ENCODE measurements around the gene NPFFR2.
"Not testable (repeated sequence)": the region's sequence is repeated elsewhere in the genome, so short reads cannot be mapped to it uniquely, and the experiment has no call there.

Gene NPFFR2

GRCh38 chr4:72031868-72032608, at the start of gene NPFFR2:
NPFFR2 (plus strand) TSS chr4:72032000; CDS start chr4:72128592, 96,592 bp downstream.
- peak in 1 of 14 donors; percentile 1 for DNase-seq

GRCh38 chr4:71992571-71993312, 39.1 kb upstream of the NPFFR2 start:
- no peak for DNase-seq

- no peak for DNase-seq
Measured at GRCh38 chr4:71994559-71994958, 37.2 kb upstream of the NPFFR2 start.

DNA sequence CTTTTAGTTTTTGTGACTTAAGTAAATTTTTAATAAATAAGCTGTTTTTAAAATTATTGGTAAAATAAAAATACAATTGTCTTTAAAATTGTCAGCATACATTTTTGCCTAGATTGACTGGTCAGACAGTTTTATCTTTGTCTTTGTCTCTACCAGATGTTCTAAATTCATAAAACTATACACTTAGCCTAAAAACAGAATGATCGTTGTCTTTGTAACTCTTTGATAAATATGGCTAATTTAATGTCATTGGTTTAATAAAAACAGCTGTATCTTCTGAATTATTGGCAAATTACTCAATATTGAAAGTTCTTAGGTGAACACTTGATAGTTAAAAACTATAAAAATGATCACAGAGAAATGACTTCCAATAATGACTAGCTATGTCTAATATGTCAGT, 36.5 kb upstream of the NPFFR2 start:
- DNase-seq, result no peak

- no peak for DNase-seq
Measured at GRCh38 chr4:72006586-72006985, 25.2 kb upstream of the NPFFR2 start.

DNA sequence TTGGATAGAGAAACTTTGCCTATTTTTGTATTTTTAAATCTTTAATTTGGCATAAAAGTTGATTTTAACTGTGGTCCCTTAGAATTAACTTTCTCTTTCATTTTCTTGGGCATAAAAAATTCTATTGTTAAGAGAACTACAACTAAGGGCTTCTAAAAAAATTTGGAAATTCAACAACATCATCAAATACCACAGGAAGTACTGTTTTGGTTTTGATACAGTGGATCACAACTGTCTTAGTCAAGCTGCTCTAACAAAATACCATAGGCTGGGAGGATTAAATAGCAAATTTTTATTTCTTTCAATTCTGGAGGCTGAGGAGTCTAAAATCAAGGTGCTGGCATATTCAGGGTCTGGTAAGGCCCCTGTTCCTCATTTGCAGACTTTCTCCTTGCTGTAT, 19.9 kb upstream of the NPFFR2 start:
- DNase-seq, result no peak

DNA sequence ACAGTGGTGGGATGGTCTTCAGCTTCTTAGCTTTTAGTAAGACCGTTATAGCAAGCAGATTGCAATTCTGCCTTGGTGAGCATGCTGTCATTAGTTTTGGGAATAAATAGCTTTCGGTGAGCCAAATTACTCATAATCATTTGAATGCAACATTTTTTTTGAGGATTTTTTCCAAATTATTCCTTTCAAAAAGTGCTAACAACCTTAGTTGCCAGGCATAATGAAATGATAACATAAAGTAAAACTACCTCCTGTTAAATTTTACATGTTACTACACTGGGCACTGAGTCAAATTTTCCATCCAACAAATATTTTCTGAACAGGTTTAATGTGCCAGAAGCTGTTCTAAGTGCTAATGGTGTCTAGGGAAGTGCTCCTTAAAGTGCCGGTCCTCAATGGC, 15.8 kb upstream of the NPFFR2 start:
- DNase-seq, result no peak

GRCh38 chr4:72019688-72020087, 12.1 kb upstream of the NPFFR2 start:
- no peak for DNase-seq

DNA sequence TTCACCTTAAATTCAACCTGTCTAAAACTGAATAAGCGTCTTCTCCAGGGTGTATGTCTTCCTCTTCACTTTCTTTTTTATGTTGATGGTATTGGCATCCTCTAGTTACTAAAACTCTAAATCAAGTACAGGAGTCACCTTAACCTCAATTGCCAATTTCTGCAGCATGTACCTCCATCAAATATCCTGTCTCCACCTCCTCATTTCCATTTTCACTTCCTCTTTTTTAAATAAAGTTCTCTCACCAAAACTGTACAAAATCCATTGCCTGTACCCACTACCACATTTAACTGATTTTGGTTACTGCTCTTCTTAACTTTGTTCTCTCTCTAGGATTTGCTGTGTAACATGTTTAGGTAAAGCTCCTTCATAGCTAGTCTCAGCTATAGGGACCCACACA, 9.2 kb upstream of the NPFFR2 start:
- no peak for DNase-seq

DNA sequence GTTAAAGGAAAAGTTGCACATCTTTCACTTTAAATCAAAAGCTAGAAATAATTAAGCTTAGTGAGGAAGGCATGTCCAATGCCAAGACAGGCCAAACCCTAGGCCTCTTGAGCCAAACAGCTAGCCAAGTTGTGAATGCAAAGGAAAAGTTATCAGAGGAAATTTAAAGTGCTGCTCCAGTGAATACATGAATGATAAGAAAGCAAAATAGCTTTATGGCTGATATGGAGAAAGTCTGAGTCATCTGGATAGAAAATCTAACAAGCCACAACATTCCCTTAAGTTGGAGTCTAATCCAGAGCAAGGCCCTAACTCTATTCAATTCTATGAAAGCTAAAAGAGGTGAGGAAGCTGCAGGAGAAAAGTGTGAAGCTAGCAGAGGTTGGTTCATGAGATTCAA, 23.8 kb downstream of the NPFFR2 start:
- no peak for DNase-seq

DNA sequence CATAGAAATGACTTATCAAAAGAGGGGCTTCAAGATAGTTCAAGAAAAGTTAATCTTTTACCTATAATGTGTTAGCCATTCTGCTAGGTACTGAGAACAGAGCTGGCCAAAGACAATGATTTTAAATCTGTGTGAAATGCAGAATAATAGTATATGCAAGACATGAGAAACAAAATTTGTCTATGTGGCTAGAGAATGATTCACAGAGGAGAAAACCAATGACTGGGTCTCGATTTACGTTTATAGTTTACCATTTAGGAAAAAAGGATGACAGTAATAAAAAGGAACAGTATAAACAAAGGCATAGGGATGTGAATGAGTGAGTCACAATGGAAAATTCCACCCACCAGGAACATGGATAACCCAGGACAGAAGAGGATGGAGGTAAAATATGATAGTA, 31.9 kb downstream of the NPFFR2 start:
- DNase-seq, result no peak

GRCh38 chr4:72067051-72067450, 35.3 kb downstream of the NPFFR2 start:
- DNase-seq, result no peak

- no peak for DNase-seq
Measured at GRCh38 chr4:72073816-72074215, 42.0 kb downstream of the NPFFR2 start.

DNA sequence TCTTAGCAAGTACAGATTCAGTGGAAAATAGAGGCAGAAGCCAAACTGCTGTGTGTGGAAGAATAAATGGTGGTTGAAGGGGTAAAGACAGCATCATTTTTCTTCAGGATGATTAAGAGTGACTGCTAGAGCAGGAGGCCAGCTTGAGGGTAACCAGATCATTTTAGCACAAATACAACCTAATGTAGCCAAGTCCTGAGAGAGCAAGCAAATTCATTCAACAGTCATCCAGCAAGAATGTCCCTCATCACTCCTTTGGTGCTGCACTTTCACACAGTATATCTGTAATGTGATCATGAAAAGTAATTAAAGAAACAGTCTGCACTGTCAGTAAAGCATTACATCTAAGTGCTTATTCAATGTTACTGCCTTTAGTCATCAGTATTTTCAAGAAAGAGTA, 44.8 kb downstream of the NPFFR2 start:
- no peak for DNase-seq

- no peak for DNase-seq
Measured at GRCh38 chr4:72077346-72077745, 45.5 kb downstream of the NPFFR2 start.

DNA sequence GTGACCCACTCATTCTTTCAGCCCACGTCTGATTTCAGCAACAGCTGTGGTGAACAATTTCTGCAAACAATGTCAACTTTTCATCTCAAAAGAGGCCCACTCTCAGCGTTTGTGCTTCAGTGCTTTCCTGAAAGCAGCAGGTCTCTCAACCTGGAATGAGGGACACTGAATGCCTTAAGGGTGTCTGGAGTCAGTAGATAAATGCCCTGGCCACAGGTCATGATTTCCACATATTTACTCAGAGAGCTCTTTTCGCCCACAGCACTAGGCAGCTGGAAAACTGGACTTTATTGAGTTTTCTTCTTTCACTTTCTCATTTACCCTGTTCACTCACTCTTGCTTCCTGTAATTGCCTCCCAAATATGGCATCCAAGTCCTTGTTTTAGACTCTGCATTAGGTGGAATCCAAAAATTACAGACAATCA, 52.8 kb downstream of the NPFFR2 start:
- no peak for DNase-seq

GRCh38 chr4:72090606-72091005, 58.8 kb downstream of the NPFFR2 start:
- not testable (repeated sequence) for DNase-seq

DNA sequence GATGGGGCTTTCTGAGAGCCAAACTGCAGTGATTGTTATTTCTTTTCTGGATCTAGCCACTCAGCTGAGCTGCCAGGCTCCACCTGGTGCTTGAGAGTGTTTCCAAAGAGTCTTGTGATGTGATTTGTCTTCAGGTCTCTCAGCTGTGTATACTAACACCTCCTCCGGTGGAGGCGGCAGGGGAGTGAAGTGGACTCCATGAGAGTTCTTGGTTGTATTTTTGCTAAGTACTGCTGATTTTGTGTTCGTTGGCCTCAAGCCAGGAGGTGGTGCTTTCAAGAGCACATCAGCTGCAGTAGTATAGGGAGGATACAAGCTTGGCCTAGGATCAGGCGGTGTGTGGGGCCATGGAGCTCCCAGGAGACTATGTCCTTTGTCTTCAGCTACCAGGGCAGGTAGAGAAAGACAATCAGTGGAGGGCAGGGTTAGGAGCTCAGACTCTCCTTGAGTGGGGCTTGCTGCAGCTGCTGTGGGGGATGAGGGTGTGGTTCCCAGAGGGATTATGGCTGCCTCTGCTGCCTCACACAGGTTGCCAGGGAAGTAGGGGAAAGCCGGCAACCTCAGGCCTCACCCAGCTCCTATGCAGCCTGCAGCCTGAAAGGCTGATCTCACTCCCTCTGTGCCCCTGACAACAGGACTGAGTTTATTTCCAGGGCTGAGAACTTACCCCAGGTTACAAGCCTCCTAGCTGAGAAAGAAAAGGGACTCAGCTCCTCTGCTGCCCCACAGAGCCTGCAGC, 62.4 kb downstream of the NPFFR2 start:
- DNase-seq, result no peak

- DNase-seq, result no peak
Measured at GRCh38 chr4:72107456-72107855, 75.7 kb downstream of the NPFFR2 start.

- DNase-seq, result no peak
Measured at GRCh38 chr4:72109364-72109763, 77.6 kb downstream of the NPFFR2 start.

GRCh38 chr4:72109959-72110497, 78.2 kb downstream of the NPFFR2 start:
- no peak for DNase-seq

DNA sequence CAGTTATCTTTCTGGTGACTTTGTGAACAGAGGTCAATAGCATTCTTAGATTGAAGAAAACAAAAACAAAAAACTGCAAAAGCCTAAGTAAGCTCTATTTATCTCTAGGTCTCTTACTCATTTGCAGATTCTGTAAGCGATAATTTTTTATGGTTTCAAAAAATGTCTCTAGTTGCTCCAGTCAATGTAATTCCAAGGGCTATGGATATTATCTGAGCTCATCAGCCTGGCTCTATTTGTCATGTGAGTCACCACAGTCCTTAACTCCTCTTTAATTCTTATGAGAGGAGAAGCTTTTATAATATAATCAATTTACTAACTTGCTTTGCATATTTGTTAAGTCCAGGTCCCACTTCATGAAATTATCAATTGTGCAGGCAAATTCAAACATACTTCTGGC, 79.1 kb downstream of the NPFFR2 start:
- no peak for DNase-seq

GRCh38 chr4:72111863-72112262, 80.1 kb downstream of the NPFFR2 start:
- DNase-seq, result no peak
